Activated effector memory CD4-positive, alpha-beta T cell treated with anti-CD3 and anti-CD28 coated beads, Interleukin-2, amount 50 U/mL, for 16 hours (primary cell): Measurements from ENCODE around the gene E2F2.

Experiments used
- DNase-seq: peaks from one replicate; pipeline ENCODE4 v3.0.0-alpha.2; 2020

E2F2 gene

DNA sequence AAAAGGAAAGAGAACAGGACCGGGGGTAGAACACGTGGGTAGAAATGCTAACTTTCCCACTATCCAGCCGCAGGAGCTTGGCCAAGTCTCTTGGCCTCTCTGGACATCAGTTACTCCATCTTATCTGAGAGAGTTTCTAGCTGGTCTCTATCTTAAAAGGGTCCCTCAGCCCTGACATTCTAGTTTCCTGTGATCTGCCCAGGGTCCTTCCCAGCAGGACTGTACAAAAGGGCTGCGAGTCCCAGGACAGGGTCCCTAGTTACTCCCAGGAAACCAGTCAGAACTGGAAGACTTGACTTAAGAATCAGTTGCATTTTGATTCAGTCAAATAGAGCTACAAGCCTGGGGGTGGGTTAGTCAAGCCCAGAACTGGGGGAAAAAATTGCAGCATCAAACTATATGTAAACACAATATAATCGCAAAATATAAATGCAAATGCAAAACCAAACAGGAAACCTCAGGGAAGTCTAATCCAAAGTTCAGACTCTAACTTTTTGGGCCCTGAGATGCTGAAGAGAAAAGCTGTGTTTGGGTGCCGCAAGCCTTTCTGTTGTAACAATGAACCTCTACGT, 49.9 kb downstream of the E2F2 start:
- DNase-seq = no peak

DNA sequence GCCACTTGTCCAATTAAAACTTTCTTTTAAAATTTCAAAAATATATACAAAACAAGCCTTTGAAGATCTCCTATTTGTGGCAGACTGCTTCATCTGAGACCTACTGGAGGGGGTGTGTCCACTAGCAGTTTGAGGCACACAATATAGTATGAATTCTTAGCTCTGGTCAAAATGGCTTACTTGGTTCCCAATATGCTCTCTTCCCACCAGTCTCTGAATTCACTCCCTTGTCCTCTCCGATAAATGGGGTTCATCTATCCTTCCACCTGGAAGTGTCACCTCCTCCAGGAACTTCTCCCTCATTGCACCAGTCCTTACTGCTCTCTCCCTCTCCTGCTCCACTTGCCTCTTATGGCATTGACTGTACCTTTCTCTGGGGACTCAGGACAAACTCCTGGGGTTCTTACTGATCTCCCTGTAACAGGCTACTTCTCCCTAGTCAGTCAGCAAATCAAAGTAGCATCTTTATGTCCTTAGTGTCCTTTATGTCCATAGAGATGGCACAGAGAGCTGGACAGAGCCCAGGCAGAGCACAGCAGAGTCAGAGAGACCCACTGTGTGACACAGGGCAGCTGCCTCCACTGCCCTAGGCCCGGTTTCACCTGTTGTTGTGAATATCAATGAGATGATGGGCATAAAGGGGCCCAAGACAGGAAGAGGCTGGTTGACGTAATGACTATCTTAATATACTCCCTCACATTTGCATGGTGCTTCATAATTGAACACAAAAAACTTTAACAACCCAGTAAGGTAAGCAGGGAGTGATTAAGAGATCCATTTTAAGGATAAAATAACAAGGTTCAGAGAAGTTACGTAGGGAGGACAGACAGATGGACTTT, 50.6 kb downstream of the E2F2 start:
- DNase-seq = no peak

DNA sequence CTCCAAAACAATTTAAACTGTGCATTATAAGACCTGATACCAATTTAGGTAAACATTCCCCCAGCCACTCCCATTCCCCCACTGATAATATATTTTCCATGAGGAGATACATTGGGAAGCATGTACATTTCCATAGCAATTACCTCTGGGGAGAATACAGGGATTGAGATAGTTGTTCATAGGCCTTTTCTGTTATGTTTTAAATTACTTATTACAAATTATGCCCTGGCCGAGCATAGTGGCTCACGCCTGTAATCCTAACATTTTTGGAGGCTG, 51.4 kb downstream of the E2F2 start:
- DNase-seq = no peak

DNA sequence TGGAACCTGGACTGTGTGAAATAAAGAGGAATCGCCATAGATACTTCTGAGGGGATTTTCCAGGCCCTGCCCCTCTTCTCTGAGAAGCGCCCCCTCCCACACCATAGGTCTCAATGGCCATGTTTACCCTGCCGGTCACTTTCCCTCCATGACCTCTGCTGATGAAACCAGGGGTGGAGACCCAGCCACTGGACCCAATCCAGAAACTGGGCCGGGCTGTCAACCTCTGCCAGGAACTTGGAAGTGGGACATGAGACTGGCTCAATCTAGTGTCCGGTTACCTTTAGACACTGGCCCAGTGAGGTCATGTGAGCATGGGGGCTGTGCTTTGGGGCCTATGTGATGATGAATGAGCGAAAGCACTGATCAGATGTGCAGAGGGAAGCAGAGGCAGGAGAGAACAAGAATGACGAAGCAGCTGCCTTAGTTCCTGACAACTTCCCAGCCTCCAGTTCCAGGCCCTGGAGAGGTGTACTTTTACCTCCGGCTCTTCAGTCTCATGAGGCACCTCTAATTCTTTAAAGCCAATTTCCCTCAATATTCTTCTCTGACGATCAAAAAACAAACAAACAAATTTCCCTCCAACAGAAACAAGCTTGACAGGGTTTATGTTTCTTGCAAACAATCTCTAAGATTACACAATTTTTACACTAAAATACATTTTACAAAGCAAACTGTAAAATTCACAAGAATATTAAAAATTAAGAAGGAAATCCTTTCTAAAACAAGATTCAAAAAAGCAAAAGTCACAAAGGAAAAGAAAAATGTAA, 52.0 kb downstream of the E2F2 start:
- DNase-seq = no peak

- DNase-seq = no peak
Measured at GRCh38 chr1:23477359-23478144, 53.5 kb downstream of the E2F2 start.

- no peak for DNase-seq
Measured at GRCh38 chr1:23475641-23476040, 55.4 kb downstream of the E2F2 start.

- no peak for DNase-seq
Measured at GRCh38 chr1:23475134-23475628, 55.9 kb downstream of the E2F2 start.

GRCh38 chr1:23473037-23473800, 57.8 kb downstream of the E2F2 start:
- DNase-seq = no peak

GRCh38 chr1:23472351-23473036, 58.5 kb downstream of the E2F2 start:
- no peak for DNase-seq

GRCh38 chr1:23471473-23472075, 59.5 kb downstream of the E2F2 start:
- DNase-seq = no peak

DNA sequence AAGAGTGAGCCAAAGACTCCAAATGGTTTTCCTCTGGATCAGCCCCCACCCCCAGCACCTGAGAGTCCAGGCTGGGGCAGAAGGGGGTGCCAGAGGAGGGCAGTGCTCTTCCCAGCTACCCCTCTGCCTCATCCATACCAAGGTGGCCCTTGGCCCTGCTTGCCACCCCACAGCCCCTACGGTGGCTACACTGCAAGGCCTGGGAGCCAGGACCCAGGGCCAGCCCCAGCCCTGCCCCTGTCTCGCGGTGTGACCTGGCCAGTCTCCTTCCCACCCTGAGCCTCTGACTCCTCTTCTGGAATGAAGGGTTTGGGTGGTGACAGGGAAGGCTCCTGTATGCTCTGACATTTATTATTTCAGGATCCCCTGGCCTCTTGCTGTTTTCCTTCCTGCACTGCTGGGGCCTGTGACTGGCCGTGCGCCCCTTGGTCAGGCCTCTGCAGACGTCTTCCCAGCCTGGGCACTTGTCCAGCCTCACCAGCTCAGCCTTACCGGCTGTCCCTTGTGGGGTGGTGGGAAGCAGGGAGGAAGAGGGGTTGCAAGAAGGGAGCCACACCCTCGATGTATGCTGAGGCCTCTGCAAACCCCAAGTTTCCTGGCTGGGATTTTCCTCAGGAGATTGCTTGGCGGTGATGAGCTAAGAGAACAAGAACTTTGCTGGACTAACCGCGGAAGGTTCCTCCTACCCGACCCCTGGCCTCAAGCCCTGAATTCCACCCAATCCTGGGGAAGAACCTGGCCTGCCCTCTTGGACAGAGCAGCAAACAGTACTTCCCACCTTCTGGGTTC, 60.6 kb downstream of the E2F2 start:
- no peak for DNase-seq

DNA sequence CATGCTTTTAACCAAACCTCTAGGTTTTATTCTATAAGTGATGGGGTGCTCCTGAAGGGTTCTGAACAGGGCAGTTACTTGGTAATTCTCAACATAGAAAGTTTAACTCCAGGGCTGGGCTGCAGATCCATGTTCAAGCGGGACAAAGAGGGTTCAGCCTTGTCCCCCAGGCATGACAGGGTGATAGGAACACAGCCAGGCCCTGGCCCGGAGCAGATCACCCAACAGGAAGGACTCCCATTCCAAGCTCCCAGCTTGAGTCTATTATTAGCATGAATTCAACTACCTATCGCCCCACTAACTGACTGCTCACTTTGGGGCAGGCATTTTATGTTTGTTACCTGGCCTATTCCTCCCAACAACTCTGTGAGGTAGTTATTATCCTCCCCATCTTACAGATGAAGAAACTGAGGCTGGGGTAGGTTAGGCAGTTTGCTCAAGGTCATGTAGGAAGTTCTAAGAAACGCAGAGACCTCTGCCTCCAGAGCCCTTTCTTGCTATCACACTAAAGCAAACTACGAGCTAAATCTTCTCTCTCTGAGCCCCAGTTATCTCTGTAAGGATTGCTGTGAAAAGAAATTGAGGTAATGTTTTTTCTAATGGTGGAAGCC, 61.6 kb downstream of the E2F2 start:
- no peak for DNase-seq

DNA sequence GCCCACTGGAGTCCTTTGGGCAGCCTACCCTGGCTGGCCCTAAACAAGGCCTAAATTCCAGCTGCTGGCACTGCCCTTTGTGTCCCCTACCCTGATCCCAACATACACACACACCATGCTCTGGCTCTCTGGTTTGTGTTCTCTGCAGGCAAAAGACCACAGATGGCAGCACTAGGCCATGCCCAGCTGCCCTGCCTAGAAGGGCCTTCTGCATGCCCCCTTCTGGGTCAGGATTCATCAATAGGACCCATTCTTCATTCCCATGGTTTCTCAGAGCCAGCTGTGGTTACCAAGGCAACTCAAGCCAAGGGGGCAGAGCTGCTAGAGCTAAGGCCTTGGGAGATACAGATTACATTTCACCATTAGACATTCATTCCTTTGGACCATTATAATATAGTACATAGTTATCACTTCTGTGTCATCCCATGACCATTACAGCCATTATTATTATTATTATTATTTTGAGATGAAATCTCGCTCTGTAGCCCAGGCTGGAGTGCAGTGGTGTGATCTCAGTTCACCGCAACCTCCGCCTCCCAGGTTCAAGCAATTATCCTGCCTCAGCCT, 64.5 kb downstream of the E2F2 start:
- no peak for DNase-seq

DNA sequence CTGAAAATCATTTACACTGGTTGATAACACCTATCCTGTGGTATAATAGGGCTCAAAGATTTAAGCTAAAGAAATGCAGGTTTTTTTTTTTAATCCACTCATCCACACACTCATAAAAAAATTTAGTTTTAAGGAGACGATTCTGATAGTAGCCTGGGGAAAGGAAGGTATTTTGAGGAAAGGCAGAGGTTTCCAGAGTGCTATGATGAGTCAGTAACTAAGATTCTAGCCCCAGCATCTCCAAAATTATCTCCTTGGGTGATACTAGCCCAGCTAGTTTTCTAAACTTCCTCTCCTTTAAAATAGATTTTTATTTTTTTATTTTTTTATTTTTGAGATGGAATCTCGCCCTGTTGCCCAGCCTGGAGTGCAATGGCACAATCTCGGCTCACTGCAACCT, 67.7 kb downstream of the E2F2 start:
- DNase-seq = no peak

- DNase-seq = no peak
Measured at GRCh38 chr1:23462766-23463165, 68.3 kb downstream of the E2F2 start.

GRCh38 chr1:23461050-23461449, 70.0 kb downstream of the E2F2 start:
- no peak for DNase-seq

DNA sequence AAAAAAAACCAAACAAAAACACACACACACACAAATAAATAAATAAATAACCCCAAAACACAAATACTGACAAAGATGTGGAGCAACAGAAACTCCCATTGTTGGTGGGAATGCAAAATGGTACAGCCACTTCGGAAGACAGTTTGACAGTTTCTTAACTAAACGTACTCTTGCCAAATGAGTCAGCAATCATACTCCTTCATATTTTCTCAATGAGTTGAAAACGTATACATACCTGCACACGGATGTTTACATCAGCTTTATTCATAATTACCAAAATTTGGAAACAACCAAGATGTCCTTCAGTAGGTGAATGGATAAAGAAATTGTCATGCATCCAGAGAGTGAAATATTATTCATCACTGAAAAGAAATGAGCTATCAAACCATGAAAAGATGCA, 70.5 kb downstream of the E2F2 start:
- no peak for DNase-seq

DNA sequence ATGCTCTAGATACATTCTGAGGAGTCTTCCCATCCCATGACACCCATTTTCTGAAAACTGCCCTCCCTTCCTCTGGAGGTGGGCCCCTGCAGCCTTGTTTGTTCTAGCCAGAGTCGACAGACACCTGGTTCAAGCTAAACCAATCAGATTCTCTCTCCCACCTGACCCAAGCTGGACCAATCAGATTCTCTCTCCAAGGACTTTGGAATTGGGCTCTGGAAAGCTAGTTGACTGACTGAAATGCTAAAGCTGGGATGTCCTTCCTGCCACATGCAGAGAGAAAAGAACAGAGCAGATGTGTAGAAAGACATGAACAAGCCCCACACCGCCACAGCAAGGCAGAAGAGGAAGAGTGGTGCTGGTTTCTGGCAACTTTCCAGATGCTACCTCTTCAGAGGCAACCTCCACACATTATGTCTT, 71.7 kb downstream of the E2F2 start:
- no peak for DNase-seq
